Chondrocyte (in vitro differentiated cells): Measurements from ENCODE around the gene DBI. TPM values are rescaled to one million over a fixed set of nuclear protein-coding genes. Genes with fewer than 3 reads are reported as not detected.

Experiments
- DNase-seq: peaks from one replicate; pipeline ENCODE4 v3.0.0; 2021; ENCODE audit warnings: mixed read lengths, low spot score
- H3K27ac Mint-ChIP-seq: one replicate; pipeline ENCODE4 v1.8.0; 2021; ENCODE audit warnings: mild to moderate bottlenecking, moderate library complexity, mixed read lengths; ENCODE audit not compliant: unreplicated experiment
- H3K27me3 Mint-ChIP-seq: 2 replicates; pipeline ENCODE4 v1.8.0; 2021; ENCODE audit warnings: low read depth, mixed read lengths
- H3K36me3 Mint-ChIP-seq: 2 replicates; pipeline ENCODE4 v1.8.0; 2021; ENCODE audit warnings: low read depth, mixed read lengths
- H3K4me1 Mint-ChIP-seq: 2 replicates; pipeline ENCODE4 v1.8.0; 2021; ENCODE audit warnings: low read depth, mild to moderate bottlenecking, mixed read lengths
- H3K4me3 Mint-ChIP-seq: one replicate; pipeline ENCODE4 v1.8.0; 2021; ENCODE audit warnings: mild to moderate bottlenecking, moderate library complexity, mixed read lengths; ENCODE audit not compliant: unreplicated experiment
- H3K9me3 Mint-ChIP-seq: 2 replicates; pipeline ENCODE4 v1.8.0; 2021; ENCODE audit warnings: low read depth, mixed read lengths
- CTCF ChIP-seq: fragments of 200-600 bp; sonication (generic); IDR thresholded peaks from 2 replicates; pipeline ENCODE4 v1.5.0; 2021; ENCODE audit warnings: antibody characterized with exemption, mild to moderate bottlenecking, moderate library complexity
- total RNA-seq: library from RNA; stranded (reverse); gene quantifications from 3 replicates; pipeline ENCODE4 v1.2.1, GENCODE V29; 2021

The DBI gene
- total RNA-seq, 1 donor from 2014 or later: 72.9 TPM

- TF ChIP-seq CTCF: no peak
- no peaks in the 10 kb centered on the region for H3K9me3 Mint-ChIP-seq
These were observed 18.7 kb downstream of the DBI start for GRCh38 chr2:119385466-119385865.

GRCh38 chr2:119387381-119388129 lies 20.8 kb downstream of the DBI start:
- DNase-seq: no peak
- Mint-ChIP-seq H3K4me3 (no peak overlapping the region), H3K27ac (peak overlapping the region; percentile 74), H3K4me1 (peaks cover 14% of the 10 kb centered on the region), H3K27me3 (peaks cover 7% of the 10 kb centered on the region), H3K36me3 (no peaks in the 10 kb centered on the region), H3K9me3 (no peaks in the 10 kb centered on the region)
- TF ChIP-seq CTCF: peak; percentile 65

More at GRCh38 chr2:119385466-119385865, 18.7 kb downstream of the DBI start:
- Mint-ChIP-seq H3K27ac (no peak overlapping the region), H3K4me1 (peaks cover 14% of the 10 kb centered on the region), H3K4me3 (no peak overlapping the region), H3K36me3 (no peaks in the 10 kb centered on the region), H3K27me3 (peaks cover 18% of the 10 kb centered on the region)
- no peak for DNase-seq

GRCh38 chr2:119389615-119390306 lies 23.0 kb downstream of the DBI start:
- H3K27me3 Mint-ChIP-seq: peaks cover 4% of the 10 kb centered on the region
- H3K9me3 Mint-ChIP-seq: no peaks in the 10 kb centered on the region
- peaks cover 14% of the 10 kb centered on the region for H3K4me1 Mint-ChIP-seq
- no peak for TF ChIP-seq CTCF
- no peaks in the 10 kb centered on the region for H3K36me3 Mint-ChIP-seq
- no peak overlapping the region for H3K4me3 Mint-ChIP-seq
- DNase-seq: no peak
- no peak overlapping the region for H3K27ac Mint-ChIP-seq

- H3K27me3 Mint-ChIP-seq: peaks cover 10% of the 10 kb centered on the region
- TF ChIP-seq CTCF: no peak
- no peak for DNase-seq
- H3K9me3 Mint-ChIP-seq: no peaks in the 10 kb centered on the region
- H3K4me1 Mint-ChIP-seq: peaks cover 5% of the 10 kb centered on the region
- H3K4me3 Mint-ChIP-seq: no peak overlapping the region
- H3K36me3 Mint-ChIP-seq: no peaks in the 10 kb centered on the region
- H3K27ac Mint-ChIP-seq: no peak overlapping the region
These were observed 27.4 kb downstream of the DBI start for GRCh38 chr2:119393971-119394748.

GRCh38 chr2:119397196-119397595 lies 30.4 kb downstream of the DBI start:
- Mint-ChIP-seq H3K27me3 (peaks cover 22% of the 10 kb centered on the region), H3K4me1 (no peaks in the 10 kb centered on the region), H3K4me3 (no peak overlapping the region), H3K9me3 (no peaks in the 10 kb centered on the region), H3K36me3 (no peaks in the 10 kb centered on the region), H3K27ac (no peak overlapping the region)
- TF ChIP-seq CTCF: no peak
- DNase-seq: no peak
